OCI-LY1 (cell line): ENCODE data around the gene NFIX.

ENCODE experiments used
- EZH2 ChIP-seq: fragments of 200-600 bp; sonication (generic), shearing (Covaris generic); IDR thresholded peaks from 2 replicates; pipeline ENCODE4 v1.8.0; 2017; ENCODE audit warnings: borderline replicate concordance, mixed run types, mild to moderate bottlenecking, antibody characterized with exemption, low read length, moderate library complexity, mixed read lengths
- TF ChIP-seq, protein P1 (sequence below): fragments of 200-600 bp; sonication (generic), shearing (Covaris generic); IDR thresholded peaks from 2 replicates; pipeline ENCODE4 v1.5.1; 2017; ENCODE audit warnings: mild to moderate bottlenecking, antibody characterized with exemption, low read length, moderate library complexity, mixed read lengths

DNA sequence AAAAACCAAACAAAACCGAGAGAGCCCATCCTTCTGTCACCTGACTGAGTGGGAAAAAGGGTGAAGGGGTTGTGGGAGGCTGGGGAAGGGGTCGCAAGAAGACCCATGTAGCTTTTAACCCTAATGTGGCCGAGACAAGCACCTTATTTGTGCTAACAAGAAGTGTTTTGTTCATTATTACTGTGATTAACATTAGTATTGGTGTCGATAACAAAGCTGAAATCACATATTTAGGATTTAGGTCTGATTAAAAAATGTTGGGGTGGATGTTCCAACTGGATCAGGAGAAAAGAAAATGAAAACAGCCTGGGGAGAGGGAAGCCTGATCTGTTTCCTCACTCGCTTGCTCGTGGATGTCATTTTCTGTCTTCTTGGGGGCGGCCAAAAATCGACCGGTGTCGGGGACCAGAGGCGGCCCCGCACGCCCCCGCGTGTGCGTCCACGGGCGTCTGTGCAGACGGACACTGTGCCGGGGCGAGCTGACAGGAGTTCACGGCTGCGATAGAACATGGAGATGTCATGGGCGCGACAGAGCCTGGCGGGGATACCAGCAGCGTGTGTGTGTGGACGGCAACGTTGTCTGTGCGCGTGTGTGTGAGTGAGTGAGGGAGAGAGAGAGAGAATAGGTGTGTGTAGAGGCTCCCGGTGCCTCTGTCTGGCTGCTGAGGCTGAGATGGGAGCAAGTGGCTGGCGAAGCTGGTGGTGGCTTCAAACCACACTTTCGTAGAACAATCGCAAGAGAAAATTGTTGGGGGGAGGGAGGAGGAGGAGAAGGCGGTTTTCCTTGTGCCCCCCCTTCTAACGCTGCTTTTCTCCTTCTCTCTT lies 29.1 kb downstream of the NFIX start:
- TF ChIP-seq, protein P1, sequence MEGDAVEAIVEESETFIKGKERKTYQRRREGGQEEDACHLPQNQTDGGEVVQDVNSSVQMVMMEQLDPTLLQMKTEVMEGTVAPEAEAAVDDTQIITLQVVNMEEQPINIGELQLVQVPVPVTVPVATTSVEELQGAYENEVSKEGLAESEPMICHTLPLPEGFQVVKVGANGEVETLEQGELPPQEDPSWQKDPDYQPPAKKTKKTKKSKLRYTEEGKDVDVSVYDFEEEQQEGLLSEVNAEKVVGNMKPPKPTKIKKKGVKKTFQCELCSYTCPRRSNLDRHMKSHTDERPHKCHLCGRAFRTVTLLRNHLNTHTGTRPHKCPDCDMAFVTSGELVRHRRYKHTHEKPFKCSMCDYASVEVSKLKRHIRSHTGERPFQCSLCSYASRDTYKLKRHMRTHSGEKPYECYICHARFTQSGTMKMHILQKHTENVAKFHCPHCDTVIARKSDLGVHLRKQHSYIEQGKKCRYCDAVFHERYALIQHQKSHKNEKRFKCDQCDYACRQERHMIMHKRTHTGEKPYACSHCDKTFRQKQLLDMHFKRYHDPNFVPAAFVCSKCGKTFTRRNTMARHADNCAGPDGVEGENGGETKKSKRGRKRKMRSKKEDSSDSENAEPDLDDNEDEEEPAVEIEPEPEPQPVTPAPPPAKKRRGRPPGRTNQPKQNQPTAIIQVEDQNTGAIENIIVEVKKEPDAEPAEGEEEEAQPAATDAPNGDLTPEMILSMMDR: no peak
- TF ChIP-seq EZH2: no peak
